Bone marrow (tissue), 2 donors: Measurements from ENCODE around the gene TOMM40.
"Not testable (repeated sequence)": the region's sequence is repeated elsewhere in the genome, so short reads cannot be mapped to it uniquely, and the experiment has no call there.

ENCODE experiments used
- DNase-seq, 2 donors: peaks; one replicate each; lab custom pipeline; 2025; lab: John Stamatoyannopoulos, UW

TOMM40 gene

DNA sequence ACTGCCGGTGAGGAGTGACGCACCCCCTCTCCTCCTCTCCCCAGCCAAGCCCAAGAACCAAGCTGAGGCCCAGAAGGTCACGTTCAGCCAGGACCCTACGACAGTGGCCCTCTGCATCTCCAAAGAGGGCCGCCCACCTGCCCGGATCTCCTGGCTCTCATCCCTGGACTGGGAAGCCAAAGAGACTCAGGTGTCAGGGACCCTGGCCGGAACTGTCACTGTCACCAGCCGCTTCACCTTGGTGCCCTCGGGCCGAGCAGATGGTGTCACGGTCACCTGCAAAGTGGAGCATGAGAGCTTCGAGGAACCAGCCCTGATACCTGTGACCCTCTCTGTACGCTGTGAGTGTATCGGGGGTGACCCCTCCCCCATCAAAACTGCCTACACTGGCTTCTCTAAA, 19.2 kb upstream of the TOMM40 start:
- DNase-seq, result no peak

DNA sequence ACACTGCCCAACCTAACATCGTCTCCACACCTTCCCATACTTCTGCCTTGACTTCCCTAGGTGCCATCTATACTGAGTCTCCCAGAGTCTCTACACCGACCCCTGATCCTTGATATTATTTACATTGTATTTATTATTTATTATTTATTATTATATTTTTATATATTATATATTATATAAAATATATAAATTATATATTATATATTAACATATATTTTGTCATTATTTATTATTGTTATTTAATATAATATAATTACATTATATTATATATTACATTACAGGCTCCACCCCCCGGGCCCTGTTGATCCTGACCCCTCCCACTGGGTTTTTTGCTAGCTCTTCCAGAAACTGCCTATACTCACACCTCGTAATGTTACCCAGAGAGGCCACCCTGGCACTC, 18.4 kb upstream of the TOMM40 start:
- DNase-seq, result no peak

DNA sequence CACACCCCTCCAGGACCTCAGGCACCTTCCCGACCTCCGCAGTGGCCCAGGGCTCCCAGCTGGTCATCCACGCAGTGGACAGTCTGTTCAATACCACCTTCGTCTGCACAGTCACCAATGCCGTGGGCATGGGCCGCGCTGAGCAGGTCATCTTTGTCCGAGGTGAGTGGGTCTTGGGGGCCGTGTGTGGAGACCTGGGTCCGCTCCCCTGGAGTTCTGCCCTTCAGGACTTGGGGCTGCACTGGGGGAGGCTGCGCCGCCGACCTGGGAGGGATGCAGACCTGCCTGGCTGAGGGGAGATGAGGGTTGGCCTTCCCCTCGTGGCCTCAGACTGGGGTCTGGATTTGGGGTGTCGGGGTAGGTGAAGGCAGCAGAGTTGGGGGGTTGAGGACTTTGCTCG, 16.7 kb upstream of the TOMM40 start:
- DNase-seq, result no peak

DNA sequence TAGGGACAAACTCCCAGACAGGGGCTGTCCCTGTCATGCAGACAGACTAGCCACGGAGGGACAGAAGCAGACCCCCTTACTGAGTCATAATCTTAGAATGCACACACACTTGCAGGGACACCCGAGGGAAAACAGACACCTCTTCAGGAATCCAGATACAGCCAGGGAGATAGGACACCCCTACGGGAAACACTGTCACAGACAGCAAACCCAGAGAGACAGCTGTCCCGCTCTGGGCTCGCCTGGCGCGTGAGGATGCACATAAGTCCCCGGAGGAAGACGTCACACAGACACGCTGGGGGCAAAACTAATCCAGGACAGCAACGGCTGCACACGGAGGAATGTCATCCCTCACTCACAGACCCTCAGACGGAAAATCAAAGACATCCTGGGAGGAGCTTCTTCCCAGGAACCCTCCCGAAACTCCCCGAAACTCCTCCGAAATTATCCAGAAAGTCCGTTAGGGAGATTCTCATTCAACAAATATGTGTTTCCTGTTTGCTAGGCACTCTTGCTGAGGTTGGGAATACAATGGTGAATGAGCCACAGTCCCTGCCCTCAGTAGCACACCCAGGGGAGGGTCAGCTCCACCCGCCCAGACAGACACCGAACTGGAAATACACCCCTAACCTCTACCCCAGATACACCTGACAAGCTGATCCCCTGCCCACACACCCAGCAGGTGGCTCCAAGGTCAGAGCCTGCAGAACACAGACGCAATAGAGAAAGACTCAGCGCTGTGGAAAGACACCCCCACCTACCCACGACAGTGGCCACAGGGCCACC, 15.2 kb upstream of the TOMM40 start:
- DNase-seq, result no peak

DNA sequence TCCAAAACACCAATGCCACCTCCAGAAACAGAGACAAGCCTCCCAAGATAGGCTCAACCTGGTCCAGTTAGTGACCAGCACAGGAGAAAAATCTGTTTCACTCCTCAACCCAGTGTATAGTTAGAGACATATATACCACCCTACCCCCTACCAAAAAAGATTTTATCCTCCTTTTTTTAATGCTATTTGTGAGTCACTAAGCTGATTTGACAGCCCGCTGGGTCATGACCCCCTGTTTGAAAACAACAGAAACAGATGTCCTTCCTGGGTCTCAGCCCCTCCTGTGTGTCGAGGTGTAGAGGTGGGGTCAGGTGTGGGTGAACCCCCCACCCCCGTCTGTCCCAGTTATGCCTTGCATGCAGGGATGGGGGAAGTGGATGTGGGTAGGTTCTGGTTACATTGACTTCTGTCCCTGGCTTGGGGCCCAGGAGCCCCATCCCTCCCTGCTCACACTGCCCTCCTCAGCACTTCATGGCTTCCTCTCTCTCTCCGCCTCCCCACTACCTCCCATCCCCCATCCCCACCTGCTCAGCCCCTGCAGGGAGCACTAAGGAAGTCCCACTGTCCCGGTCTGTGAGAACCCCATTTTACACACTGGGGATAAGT, 14.0 kb upstream of the TOMM40 start:
- DNase-seq, result no peak

DNA sequence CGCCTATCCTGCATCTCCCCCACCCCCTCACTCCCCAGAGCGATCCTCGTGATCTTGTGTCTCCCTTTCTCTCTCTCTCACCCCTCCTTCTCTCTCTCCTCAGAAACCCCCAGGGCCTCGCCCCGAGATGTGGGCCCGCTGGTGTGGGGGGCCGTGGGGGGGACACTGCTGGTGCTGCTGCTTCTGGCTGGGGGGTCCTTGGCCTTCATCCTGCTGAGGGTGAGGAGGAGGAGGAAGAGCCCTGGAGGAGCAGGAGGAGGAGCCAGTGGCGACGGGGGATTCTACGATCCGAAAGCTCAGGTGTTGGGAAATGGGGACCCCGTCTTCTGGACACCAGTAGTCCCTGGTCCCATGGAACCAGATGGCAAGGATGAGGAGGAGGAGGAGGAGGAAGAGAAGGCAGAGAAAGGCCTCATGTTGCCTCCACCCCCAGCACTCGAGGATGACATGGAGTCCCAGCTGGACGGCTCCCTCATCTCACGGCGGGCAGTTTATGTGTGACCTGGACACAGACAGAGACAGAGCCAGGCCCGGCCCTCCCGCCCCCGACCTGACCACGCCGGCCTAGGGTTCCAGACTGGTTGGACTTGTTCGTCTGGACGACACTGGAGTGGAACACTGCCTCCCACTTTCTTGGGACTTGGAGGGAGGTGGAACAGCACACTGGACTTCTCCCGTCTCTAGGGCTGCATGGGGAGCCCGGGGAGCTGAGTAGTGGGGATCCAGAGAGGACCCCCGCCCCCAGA, 12.8 kb upstream of the TOMM40 start:
- no peak for DNase-seq

DNA sequence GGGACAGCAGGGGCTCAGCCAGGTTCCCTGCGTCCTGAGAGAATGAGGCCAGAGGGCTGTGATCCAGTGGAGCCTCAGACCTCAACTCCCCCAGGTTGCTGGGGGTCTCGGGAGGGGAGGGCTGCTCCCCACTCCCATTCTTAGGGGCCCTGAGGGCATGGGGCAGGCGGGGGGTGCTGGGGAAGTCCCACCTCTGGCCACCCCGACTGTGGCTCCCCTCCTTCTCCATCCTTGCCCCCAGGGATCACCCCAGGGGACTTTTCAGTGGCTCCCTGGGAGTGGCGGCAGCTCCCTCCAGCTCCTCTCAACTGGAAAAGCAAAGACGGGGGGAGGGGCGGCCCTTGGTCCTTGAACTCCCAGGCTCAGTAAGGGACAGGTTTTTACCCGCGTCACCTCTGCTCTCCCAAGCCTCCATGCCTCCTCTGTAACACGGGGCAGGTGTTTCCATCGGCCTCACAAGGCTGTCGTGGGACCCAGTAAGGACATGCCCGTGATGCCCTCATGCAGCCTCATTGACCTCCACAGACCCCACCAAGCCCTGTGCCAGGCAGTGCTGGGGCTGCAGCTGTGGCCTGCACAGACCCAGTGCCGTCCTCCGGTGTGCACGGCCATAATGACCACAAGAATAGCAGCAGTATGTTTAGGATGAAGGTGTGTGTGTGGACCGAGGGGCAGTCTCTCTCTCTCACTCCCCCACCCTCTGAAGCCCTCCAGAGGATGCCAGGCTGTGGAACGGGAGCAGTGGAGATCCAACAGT, 11.6 kb upstream of the TOMM40 start:
- no peak for DNase-seq

DNA sequence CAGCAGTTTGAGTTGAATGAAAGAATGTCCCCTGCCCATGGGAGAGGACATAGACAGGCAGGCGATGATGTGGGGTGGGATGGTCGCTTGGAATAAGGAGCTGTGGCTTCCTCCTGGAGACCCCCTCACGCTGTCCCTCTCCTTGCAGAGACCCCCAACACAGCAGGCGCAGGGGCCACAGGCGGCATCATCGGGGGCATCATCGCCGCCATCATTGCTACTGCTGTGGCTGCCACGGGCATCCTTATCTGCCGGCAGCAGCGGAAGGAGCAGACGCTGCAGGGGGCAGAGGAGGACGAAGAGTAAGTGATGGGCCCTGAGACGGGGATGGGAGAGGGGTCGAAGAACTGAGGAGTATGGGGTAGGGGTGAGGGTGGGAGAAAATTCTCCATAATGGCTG, 9.0 kb upstream of the TOMM40 start:
- DNase-seq, result no peak

DNA sequence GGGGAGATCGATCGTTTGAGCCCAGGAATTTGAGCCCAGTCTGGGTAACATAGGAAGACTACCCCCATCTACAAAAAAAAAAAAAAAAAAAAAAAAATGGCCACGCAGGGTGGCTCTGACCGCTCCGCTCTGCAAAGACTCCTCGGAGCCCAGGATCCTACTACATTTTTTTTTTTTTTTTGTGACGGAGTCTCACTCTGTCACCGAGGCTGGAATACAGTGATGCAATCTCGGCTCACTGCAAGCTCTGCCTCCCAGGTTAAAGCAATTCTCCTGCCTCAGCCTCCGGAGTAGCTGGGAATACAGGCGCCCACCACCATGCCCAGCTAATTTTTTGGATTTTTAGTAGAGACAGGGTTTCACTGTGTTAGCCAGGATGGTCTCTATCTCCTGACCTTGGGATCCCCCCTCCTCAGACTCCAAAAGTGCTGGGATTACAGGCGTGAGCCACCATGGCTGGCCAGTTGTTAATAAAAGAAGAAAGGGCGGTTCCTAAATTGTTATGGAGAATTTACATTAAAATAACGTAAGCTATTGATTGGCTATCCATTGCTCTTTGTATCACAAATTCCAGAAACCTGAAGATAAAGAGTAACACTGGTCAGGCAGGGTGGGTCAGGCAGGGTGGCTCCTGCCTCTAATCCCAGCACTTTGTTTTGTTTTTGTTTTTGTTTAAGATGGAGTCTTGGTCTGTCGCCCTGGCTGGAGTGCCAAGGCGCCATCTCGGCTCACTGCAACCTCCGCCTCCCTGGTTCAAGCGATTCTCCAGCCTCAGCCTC, 8.2 kb upstream of the TOMM40 start:
- DNase-seq, result not testable (repeated sequence)

DNA sequence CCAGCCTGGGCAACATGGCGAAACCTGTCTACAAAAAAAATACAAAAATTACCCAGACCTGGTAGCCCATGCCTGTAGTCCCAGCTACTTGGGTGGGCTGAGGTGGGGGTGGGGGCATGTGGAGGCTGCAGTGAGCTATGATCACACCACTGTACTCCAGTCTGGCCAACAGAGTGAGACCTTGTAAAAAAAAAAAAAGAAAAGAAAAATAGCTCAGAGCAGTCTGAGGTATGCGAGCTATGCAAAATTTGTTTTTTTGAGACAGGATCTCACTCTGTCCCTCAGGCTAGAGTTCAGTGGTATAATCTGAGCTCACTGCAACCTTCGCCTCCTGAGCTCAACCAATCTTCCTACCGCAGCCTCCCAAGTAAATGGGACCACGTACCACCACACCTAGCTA, 7.1 kb upstream of the TOMM40 start:
- no peak for DNase-seq

DNA sequence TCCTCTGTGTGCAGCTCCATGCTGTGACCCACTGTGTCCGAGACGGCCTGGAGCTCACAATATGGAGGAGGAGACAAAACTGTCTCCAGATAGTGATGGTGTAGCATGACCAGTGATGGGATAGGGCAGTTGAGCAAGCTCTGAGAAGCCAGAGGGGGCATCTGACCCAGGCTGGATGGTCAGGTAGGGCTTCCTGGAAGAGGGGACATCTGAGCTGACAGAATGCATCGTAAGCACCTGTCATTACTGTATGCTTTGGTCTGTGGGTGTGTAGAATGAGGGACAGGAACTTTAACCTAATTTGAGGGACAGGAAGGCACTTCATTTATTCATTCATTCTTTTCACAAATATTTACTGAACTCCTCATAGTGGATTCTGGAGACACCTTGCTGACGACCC, 6.5 kb upstream of the TOMM40 start:
- DNase-seq, result no peak

DNA sequence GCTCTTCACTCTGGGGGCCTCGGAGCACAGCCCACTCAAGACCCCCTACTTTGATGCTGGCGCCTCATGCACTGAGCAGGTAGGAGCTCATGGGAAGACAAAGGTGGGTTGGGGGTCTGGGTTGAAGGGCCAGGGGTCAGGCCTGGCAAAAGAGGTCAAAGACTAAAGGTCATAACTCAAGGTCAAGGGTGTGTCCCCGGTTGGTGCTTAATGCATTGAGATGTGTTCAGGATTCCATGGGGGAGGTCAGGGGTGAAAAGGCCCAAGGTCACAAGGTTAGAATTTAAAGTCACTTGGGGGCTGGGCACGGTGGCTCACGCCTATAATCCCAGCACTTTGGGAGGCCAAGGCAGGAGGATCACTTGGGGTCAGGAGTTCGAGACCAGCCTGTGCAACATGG, 4.9 kb upstream of the TOMM40 start:
- DNase-seq, result no peak

DNA sequence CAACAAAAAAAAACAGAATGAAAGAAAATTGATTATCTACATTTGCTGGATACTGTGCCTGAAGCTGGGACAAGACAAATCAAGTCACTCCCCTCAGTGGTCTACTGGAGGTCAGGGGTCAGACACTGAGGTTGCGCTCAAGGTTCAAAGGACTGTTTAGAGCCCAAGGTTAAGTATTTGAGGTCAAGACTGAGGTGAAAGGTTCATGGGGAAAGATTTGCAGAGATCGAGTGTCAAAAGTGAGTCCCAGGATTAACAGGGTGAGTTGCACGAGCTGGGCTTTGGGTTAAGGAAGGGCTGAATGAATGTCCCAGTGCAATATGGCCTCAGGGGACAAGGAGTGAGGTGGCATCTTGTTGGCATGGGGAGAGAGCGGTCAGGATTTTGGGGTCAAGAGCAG, 3.4 kb upstream of the TOMM40 start:
- no peak for DNase-seq

DNA sequence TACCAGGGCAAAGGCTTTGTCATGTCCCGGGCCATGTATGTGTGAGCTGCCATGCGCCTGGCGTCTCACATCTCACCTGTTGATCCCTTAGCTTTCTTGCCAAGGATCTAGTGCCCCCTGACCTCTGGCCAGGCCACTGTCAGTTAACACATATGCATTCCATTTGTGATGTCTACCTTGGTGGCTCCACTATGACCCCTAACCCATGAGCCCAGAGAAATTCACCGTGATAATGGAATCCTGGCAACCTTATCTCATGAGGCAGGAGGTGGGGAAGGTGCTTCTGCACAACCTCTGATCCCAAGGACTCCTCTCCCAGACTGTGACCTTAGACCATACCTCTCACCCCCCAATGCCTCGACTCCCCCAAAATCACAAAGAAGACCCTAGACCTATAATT, 2.7 kb upstream of the TOMM40 start:
- DNase-seq, result not testable (repeated sequence)

DNA sequence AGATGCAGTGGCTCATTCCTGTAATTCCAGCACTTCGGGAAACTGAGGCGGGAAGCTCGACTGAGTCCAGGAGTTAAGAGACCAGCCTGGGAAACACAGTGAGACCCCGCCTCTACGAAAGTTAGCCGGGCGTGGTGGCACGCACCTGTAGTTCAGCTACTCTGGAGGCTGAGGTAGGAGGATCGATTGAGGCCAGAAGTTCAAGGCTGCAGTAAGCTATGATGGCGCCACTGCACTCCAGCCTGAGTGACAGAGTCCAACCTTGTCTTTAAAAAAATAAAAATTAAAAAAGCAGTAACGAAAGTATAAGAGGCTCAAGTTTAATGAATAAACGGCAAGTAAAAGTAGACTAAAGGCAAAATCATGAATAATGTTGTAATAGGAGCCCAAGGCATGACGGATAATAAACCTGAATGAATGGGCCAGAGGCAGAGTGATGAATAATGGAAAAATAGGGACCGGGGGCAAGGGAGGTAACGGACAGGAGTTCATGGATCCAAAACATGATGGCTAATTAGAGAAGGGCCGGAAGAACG, 1.2 kb upstream of the TOMM40 start:
- no peak for DNase-seq

DNA sequence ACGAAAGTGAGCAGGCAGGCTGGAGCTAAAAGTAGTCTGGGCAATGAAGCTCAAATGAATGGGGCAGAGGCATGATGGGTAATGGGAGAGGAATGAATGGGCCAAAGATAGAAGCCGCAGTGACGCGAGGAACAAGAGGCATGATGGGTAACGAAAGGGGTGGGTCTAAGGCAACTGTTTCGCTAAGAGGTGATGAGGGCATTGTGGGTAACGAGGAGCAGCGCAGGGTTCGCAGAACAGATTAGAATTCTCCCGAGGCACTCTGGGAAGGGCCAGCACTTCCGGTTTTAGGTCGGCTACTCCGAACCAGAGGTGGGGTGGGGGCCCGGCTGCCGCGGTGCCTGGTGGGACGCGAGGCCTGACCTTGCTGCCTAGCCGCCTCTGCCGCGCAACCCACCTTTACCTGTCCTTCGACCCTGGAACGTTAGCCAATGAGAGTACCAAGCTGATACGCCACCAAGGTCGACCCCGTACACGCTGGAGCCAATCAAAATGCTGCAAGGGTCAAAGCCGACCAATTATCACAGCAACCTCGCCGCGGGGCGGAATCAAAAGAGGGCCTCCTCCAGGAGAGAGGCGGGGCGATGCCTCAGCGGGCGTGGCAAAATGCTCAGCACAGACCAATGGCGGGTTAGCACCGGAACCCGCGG, 563 bp upstream of the TOMM40 start:
- DNase-seq, result peak; percentile 98 to 100

DNA sequence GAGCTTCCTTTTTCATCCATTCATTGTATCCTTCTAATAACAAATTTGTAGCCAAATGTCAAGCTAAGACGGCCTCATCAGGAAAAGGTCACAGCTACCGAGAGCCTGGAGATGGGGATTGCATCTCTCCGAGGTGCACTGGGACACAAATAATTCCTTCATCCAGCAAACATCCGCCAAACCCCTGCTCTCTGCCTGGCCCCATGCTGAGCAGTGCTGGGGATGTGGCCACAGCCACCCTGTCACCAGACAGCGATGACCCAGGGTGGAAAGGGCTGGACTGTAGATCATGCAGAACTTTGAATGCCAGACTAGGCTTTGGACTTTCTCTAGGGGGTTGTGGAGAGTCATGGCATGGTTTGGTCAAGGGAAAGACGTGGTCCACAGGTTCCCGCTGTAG, 1.9 kb downstream of the TOMM40 start:
- DNase-seq, result no peak

DNA sequence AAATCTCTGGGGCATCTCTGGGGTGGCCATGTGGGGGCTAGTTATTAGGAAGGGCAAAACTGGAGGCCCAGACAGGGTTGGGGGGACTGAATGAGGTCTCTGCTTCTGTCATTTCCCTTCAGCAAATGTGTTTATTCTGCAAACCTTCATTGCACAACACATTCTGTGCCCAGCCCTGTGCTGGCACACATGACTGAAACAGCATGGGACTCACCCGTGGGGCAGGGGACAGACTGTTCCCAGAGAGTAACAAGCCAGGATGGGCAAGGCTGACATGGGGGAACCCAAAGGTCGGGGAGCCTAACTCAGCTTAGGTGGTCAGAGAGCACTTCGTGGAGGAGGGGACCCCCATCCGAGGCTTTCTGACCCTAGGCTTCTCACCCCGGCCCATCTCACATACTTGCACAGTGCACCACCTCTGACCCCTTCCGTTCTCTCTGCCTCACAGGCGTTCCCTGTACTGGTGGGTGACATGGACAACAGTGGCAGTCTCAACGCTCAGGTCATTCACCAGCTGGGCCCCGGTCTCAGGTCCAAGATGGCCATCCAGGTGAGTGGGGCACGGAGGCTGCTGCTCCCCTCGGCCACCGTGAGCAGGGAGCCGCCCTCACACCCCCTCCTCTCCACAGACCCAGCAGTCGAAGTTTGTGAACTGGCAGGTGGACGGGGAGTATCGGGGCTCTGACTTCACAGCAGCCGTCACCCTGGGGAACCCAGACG, 2.4 kb downstream of the TOMM40 start:
- no peak for DNase-seq

DNA sequence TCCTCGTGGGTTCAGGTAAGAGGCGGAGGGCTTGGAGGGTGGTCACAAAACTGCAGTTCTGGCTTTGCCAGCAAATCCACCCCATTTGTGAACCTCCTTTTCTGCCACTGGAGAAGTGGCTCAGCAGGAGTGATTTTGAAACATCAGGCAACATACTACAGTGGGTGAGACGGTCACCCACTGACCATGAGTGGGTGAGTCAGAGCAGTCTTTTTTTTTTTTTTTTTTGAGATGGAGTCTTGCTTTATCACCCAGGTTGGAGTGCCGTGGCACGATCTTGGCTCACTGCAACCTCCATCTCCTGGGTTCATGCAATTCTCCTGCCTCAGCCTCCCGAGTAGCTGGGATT, 3.0 kb downstream of the TOMM40 start:
- DNase-seq, result no peak

DNA sequence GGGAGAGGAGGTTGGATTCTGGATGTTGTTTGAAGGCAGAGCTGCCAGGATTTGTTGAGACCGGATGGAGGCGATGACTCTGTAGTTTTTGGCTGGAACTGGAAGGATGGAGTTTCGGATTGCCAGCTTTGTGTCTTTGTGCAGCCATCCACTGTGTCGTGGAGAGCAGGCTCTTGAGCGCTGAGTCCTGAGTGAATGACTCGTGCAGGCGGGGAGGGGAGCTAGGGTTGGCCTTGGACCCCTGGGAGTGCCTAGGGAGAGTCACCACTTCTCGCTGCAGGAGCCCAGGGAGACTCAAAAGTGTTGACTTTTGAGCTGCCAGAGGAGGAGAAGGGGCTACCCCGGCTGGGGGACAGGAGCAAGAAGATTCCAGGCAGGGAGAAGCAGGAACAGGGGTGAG, 3.9 kb downstream of the TOMM40 start:
- no peak for DNase-seq
